ENCODE data around the gene SYNE1. TPM values are rescaled to one million over a fixed set of nuclear protein-coding genes. Genes with fewer than 3 reads are reported as not detected.

The SYNE1 gene
- total and polyA plus RNA-seq, 10 of the 15 experiments (the other 5 are each of a cell fraction or from before 2014, with no cell fraction given) = 2.3 to 28.7 (median 14.1) TPM

GRCh38 chr6:152472325-152472724 lies 164.8 kb downstream of the SYNE1 start (continued):
- no peak for TF ChIP-seq E2F4 (IDR thresholded peaks at IDR 0.05; ENCODE audit: low read depth, low read length)
- TF ChIP-seq IRF4 (IDR thresholded peaks at IDR 0.05; ENCODE audit: low read depth, low read length) = no peak

GRCh38 chr6:152471456-152472265 lies 165.5 kb downstream of the SYNE1 start:
- DNase-seq (ENCODE audit: low read depth, low spot score) (no peak), FAIRE-seq (no peak), ATAC-seq (no peak)
- H4K20me1 ChIP-seq (ENCODE audit: control insufficient read depth, insufficient read depth) = no peaks in the 10 kb centered on the region
- H3K4me1 ChIP-seq (ENCODE audit: control insufficient read depth, insufficient read depth, low read length) = no peaks in the 10 kb centered on the region
- no peaks in the 10 kb centered on the region for H3K79me2 ChIP-seq (ENCODE audit: control insufficient read depth, insufficient read depth, low read length)
- in situ Hi-C loops (cut with MboI) (no loop called here), intact Hi-C loops (cut with micrococcal nuclease; ENCODE audit: unreplicated experiment) (no loop called here)
- 14% methylated on average over 11 of the region's 11 CpGs for WGBS (ENCODE audit: insufficient coverage, insufficient replicate concordance, low lambda C conversion rate, missing lambda C conversion rate)
- H3K4me3 ChIP-seq = no peak overlapping the region
- H3K4me2 ChIP-seq (ENCODE audit: control insufficient read depth, insufficient read depth) = no peak overlapping the region
- BruUV-seq (replicated peaks) = no TSS peak
- H3K9me3 ChIP-seq (replicated peaks; ENCODE audit: control insufficient read depth, insufficient read depth, low read length) = no peaks in the 10 kb centered on the region
- ChIA-PET RAD21 (ENCODE audit: unreplicated experiment) (no interaction called here), CTCF (interaction anchor here (0.6 kb wide), 1 partner anchor 198 kb away, joined by 3 read pairs; no protein-coding TSS in a partner anchor), POLR2A (no interaction called here), SMC1A (ENCODE audit: uncharacterized antibody, unreplicated experiment) (interaction anchor here (1.0 to 1.1 kb wide), 2 partner anchors 9 to 13 kb away, joined by 3 to 4 read pairs; no protein-coding TSS in a partner anchor)
- no peak overlapping the region for H3K9ac ChIP-seq (ENCODE audit: control insufficient read depth, insufficient read depth, low read length)
- no peaks in the 10 kb centered on the region for H3K36me3 ChIP-seq (ENCODE audit: control insufficient read depth in 2 of 2, insufficient read depth in 2 of 2, low read length in 1 of 2)
- H3K27ac ChIP-seq (ENCODE audit: control insufficient read depth, insufficient read depth) = no peak overlapping the region
- no peaks in the 10 kb centered on the region for H3K27me3 ChIP-seq (replicated peaks in 1 of 2; ENCODE audit: control insufficient read depth in 2 of 2, insufficient read depth in 2 of 2, low read length in 1 of 2)
- H2AFZ ChIP-seq (ENCODE audit: control insufficient read depth, low read depth, low read length) = no peak overlapping the region
- TF ChIP-seq KAT2A (conservative IDR thresholded peaks at IDR 0.05; ENCODE audit: control insufficient read depth, low read depth, low read length) (no peak), POLR2AphosphoS2 (IDR thresholded peaks at IDR 0.05; ENCODE audit: low read depth, low read length) (no peak), NR2C2 (IDR thresholded peaks at IDR 0.05; ENCODE audit: borderline replicate concordance, control insufficient read depth, insufficient read length, low read depth) (no peak), SRF (IDR thresholded peaks at IDR 0.05; ENCODE audit: low read depth in 2 of 2, low read length in 2 of 2) (no peak), TARDBP (IDR thresholded peaks at IDR 0.05; ENCODE audit: borderline replicate concordance) (no peak), SPI1 (IDR thresholded peaks at IDR 0.05; ENCODE audit: borderline replicate concordance, insufficient read depth, low read depth, low read length) (no peak), BMI1 (IDR thresholded peaks at IDR 0.05; ENCODE audit: borderline replicate concordance) (no peak), E2F8 (IDR thresholded peaks at IDR 0.05; ENCODE audit: low read depth, partially characterized antibody) (no peak), RELA (IDR thresholded peaks at IDR 0.05; ENCODE audit: borderline replicate concordance, partially characterized antibody) (no peak), CBX5 (IDR thresholded peaks at IDR 0.05; ENCODE audit: low read depth) (no peak), CBX3 (IDR thresholded peaks at IDR 0.05; ENCODE audit: borderline replicate concordance, low read depth) (no peak), POLR2AphosphoS5 (IDR thresholded peaks at IDR 0.05; ENCODE audit: low read length) (no peak)
